Left renal cortex interstitium (tissue), 4 donors: ENCODE measurements around the gene ABHD15. TPM values are rescaled to one million over a fixed set of nuclear protein-coding genes. Genes with fewer than 3 reads are reported as not detected.

ENCODE experiments used
- DNase-seq, 4 donors: peaks; one replicate each; pipeline ENCODE4 v3.0.0-alpha.2; 2013; ENCODE audit warnings: low read depth in 4 of 4, low spot score in 2 of 4, missing footprints in 1 of 4
- polyA plus RNA-seq, 4 donors: library from polyadenylated mRNA; unstranded; fragments of 120-200 nt; gene quantifications; one replicate each; pipeline ENCODE4 v1.2.1, GENCODE V29; 2013; ENCODE audit not compliant: insufficient read length in 4 of 4

Gene ABHD15
- polyA plus RNA-seq, 4 donors: 6.4 to 7.4 (median 7.1) TPM

DNA sequence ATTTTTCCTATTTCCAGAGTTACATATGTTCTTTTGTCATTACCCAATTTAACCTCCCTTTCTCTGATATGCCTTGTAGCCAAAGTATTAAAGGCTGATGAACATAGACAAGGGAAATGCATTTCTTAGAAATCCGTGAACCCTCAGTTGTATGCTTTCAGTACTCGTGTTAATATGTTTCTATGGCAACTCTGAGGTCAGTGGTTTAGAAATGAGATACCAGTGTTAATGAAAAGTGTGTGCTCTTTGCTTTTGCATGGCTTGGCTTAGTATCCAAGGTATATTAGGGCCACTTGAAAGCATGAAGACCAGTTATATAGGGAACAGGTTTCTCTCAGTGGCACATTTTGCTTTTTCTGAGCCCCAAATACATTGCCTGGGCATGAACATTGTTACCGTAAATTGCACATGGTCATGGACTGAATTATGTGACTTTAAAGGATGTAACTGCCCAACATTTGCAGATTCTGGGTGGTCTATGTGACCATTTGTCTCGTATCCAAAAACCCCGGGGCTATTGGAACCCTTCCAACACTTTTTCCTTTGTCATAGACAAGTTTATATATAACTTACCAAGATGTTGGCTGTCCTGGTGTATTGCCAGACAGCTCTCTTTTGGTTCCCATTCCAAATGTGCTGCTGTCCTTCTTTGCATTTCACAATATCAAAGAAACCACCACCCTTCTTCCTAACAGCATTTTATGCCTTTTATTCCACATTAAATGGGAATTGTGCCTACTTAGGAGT lies 17.5 kb downstream of the ABHD15 start:
- no peak for DNase-seq

DNA sequence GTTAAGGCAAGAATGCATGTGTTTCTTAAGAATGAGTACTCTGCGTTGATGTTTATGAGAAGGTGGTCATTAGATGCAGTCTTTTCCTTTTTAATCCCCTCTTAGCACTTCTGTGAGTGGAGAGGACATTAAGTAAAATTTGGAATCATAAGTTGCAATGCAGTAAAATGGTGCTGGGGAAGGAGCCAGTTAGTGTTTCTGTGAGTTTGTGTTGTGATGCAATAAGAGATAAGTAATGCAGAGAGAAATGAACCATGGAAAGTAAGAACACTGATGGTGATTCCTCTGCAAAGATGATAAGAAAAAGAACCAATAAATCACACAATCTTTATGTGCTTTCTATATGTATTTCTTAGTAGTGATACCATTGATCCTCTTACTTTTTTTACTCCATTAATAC lies 20.0 kb downstream of the ABHD15 start:
- DNase-seq: no peak

DNA sequence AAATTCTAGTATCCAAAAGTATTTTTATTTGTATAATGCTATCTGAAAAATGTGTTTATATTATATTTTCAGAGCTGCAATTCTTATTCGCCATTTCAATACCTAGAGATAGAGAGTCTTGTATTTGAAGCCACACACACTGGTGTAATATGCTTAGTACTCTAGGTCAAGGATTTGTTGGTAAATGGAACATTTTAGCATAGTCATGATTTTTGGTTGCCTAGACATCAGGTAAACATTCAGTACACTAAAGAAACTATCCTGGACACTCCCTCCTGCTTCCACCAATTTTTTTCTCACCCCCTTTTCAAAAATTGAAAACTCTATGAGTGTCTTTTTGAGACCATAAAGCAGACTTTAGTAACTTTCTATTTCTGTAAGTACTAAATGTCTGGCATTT lies 20.8 kb downstream of the ABHD15 start:
- no peak for DNase-seq

DNA sequence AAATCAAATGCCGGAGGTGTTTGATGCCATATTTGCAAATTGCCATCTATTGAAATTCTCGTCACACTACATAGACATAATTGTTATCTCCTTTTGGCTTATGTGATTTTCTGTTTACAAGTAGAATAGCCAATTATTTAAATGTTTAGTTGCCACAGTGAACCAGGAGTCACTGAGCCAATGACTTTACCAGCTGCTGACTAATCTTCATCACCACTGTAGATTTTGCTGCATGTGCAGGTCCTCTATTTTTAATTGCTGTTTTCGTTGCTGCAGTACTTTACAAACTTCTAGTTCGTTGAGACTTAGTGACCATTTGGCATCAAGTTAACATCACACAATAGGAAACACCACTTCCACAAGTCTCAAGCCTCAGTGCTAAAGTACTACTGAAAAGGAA lies 22.8 kb downstream of the ABHD15 start:
- DNase-seq: no peak

DNA sequence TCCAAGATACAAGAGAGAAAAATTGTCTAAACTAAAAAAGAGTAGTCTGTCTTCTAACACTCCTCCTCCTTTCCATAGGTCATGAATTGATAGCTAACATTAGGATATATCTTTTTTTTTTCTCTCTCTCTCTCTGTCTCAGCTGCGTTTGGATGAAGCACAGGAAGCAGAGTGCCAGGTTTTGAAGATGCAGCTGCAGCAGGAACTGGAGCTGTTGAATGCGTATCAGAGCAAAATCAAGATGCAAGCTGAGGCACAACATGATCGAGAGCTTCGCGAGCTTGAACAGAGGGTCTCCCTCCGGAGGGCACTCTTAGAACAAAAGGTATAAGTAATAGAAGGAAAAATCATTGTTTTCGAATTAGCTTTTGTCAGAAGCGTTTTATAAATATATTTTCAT lies 32.9 kb downstream of the ABHD15 start:
- no peak for DNase-seq

DNA sequence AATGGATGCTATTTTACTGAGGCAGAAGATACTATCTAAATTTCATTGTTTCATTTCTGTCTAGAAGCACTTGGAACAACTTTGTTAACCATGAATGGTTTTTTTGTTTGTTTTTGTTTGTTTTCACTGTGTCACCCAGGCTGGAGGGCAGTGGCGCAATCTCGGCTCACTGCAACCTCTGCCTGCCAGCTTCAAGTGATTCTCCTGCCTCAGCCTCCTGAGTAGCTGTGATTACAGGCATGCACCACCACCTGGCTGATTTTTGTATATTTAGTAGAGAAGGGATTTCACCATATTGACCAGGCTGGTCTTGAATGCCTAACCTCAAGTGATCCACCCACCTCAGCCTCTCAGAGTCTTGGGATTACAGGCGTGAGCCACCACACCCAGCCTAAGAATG lies 40.5 kb downstream of the ABHD15 start:
- no peak for DNase-seq

DNA sequence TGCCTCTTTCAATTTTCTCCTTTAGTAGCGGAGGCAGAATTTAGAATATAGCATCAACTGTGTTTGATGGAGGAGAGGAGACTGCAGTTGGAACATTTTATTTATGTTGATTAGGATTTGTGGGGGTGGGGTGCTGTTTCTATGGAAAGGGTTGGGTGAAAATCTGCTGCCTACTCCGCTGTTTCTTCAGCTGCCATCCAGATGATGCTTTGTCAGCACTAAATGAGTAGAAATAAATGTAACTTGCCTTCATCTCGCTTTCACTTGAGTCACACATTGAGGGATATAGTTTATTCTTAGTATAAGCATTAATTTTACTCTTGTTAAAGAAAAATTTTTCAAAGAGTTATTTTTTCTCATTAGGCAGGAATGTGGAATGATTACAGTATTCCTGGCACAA lies 42.1 kb downstream of the ABHD15 start:
- no peak for DNase-seq

DNA sequence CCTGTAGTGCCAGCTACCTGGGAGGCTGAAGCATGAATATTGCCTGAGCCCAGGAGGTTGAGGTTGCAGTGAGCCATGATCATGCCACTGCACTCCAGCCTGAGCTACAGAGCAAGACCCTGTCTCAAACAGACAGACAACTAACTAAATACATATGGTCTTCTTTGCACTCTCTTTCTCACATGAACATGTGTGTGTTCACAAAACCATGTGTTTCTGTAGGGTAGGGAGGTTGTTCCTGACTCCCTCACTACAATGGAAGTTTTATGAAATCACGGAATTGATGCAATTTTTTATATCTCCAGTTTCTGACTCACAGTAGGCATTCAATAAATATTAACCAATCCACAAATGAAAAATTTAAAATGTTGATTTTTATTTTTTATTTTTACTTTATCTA lies 48.5 kb downstream of the ABHD15 start:
- no peak for DNase-seq

DNA sequence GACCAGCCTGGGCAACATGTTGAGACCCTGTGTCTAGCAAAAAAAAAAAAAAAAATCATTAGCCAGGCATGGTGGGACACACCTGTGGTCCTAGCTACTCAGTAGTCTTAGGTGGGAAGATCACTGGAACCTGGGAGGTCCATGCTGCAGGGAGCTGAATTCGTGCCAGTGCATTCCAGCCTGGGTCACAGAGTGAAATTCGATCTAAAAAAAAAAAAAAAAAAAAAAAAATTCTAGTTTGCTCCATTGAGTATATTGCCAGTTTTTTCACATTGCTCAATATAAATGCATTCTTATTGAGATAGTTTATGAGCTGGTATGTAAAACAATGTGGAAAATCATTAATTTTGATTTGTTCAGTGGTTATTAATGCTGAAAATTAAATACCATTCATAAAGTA lies 52.0 kb downstream of the ABHD15 start:
- DNase-seq: no peak

DNA sequence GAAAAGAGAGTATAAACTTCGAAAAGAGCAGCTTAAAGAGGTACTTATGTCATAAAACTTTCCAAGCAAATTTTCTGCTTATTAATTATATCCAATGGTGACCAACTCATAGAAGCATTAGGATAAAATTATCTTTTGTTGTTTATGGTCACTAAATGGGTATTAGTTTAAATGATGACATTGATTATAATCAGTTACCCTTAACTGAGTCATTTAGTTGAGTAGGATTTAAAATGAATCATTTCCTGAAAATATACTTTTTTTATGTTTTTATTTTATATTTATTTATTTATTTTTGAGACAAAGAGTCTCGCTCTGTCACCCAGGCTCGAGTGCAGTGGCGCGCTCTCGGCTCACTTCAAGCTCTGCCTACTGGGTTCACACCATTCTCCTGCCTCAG lies 55.9 kb downstream of the ABHD15 start:
- DNase-seq: no peak

Other genes with a start within 250 kb of the ABHD15 start
- gene TAOK1, start 176.7 kb downstream of the ABHD15 start, polyA plus RNA-seq: 10 to 100 TPM; 41.2 to 51.6 (median 45.6) TPM
- gene TP53I13, start 1.7 kb upstream of the ABHD15 start, polyA plus RNA-seq: 10 to 100 TPM; 26.4 to 56.4 (median 42.1) TPM
- 10 to 100 TPM; 41.2 to 55.4 (median 49.9) TPM for gene GIT1, start 22.6 kb upstream of the ABHD15 start, polyA plus RNA-seq
- 10 to 100 TPM in 3 of 4 donors, 1 to 10 TPM in 1; 6.1 to 19.1 (median 12.0) TPM for gene ANKRD13B, start 26.1 kb upstream of the ABHD15 start, polyA plus RNA-seq
- 1 to 10 TPM; 1.9 to 5.5 (median 3.5) TPM for gene CORO6, start 55.9 kb upstream of the ABHD15 start, polyA plus RNA-seq